ENCODE measurements around the gene C17orf114.

DNA sequence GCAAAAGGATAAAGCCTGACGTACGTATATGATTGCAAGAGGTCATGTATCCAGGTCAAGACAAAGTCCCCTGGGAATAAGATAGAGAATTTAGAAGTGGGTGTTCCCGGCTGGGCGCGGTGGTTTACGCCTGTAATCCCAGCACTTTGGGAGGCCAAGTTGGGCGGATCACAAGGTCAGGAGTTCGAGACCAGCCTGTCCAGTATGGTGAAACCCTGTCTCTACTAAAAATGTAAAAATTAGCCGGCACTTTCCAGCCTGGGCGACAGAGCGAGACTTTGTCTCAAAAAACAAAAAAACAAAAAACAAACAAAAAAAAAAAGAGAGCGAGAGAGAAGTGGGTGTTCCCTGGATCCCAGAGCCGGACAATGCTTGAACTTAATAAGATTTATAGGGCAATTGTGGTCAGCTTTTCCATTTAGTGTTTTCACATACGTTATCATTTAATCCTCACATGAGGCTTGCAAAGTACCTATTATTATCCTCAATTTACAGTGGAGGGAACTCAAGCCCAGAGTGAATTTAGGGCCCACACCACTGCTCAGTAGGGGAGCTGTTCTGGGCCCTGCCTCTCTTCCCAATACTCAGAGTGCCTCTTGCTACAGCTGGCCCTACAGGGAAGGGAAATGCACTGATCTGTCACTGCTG, 13.8 kb downstream of the C17orf114 start:
- TF ChIP-seq REST (IDR thresholded peaks at IDR 0.05; ENCODE audit: borderline replicate concordance) (no peak), POLR2AphosphoS5 (IDR thresholded peaks at IDR 0.05) (no peak), EP300 (conservative IDR thresholded peaks at IDR 0.05; ENCODE audit: poor library complexity, severe bottlenecking) (no peak)
- TF ChIP-seq, protein P1, sequence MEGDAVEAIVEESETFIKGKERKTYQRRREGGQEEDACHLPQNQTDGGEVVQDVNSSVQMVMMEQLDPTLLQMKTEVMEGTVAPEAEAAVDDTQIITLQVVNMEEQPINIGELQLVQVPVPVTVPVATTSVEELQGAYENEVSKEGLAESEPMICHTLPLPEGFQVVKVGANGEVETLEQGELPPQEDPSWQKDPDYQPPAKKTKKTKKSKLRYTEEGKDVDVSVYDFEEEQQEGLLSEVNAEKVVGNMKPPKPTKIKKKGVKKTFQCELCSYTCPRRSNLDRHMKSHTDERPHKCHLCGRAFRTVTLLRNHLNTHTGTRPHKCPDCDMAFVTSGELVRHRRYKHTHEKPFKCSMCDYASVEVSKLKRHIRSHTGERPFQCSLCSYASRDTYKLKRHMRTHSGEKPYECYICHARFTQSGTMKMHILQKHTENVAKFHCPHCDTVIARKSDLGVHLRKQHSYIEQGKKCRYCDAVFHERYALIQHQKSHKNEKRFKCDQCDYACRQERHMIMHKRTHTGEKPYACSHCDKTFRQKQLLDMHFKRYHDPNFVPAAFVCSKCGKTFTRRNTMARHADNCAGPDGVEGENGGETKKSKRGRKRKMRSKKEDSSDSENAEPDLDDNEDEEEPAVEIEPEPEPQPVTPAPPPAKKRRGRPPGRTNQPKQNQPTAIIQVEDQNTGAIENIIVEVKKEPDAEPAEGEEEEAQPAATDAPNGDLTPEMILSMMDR (IDR thresholded peaks at IDR 0.05; ENCODE audit: poor library complexity, severe bottlenecking): no peak

Measured in neural cell (in vitro differentiated cells).